Body of pancreas (tissue), 4 donors: ENCODE data around the gene CFAP69. TPM values are rescaled to one million over a fixed set of nuclear protein-coding genes. Genes with fewer than 3 reads are reported as not detected.
"Not testable (repeated sequence)": the region's sequence is repeated elsewhere in the genome, so short reads cannot be mapped to it uniquely, and the experiment has no call there.

Source experiments
- ATAC-seq: fragments of 150-250 bp; one replicate; pipeline ENCODE4 v1.9.1; 2016
- DNase-seq, 4 donors: peaks; one replicate each; pipeline ENCODE4 v3.0.0-alpha.2; 2019
- H3K27ac ChIP-seq, 4 donors: fragments of 200-600 bp; sonication (generic); 1 replicate in 3 of 4; 2 replicates in 1 of 4; pipeline versions ENCODE4 v1.5.1 to v1.6.1; 2016 to 2019; ENCODE audit warnings: mild to moderate bottlenecking in 1 of 4, mixed read lengths in 1 of 4, moderate library complexity in 1 of 4
- H3K27me3 ChIP-seq, 2 donors: fragments of 200-600 bp; sonication (generic); one replicate each; pipeline ENCODE4 v1.6.0; 2016; ENCODE audit warnings: mild to moderate bottlenecking in 1 of 2
- H3K36me3 ChIP-seq, 2 donors: fragments of 200-600 bp; sonication (generic); replicated peaks in 1 of 2; 2 replicates each; pipeline ENCODE4 v1.5.1; 2016; ENCODE audit warnings: low read depth in 2 of 2; ENCODE audit not compliant: insufficient read depth in 1 of 2
- H3K4me1 ChIP-seq: fragments of 200-600 bp; sonication (generic); one replicate; pipeline ENCODE4 v1.6.0; 2016
- H3K4me3 ChIP-seq, 2 donors: fragments of 200-600 bp; sonication (generic); 1 replicate in 1 of 2; 2 replicates in 1 of 2; pipeline ENCODE4 v1.5.1; 2016 to 2019
- H3K9me3 ChIP-seq, 3 donors: fragments of 200-600 bp; sonication (generic); 1 replicate in 2 of 3; 2 replicates in 1 of 3; pipeline ENCODE4 v1.5.1; 2016
- POLR2A ChIP-seq, 3 donors: fragments of 450-650 bp; IDR thresholded peaks; one replicate each; pipeline ENCODE4 v1.6.1; 2016; ENCODE audit warnings: antibody characterized with exemption in 3 of 3, mild to moderate bottlenecking in 2 of 3
- WGBS, 2 donors: methylation state at CpG; one replicate each; pipeline ENCODE4 v1.1.5; 2017; 5-methylcytosine and 5-hydroxymethylcytosine counted together
- intact Hi-C: fragments of 100-400 bp; cut with DNase I; formaldehyde crosslinking; loops from one replicate; pipeline ENCODE4 v1.15.1; 2023
- total RNA-seq, 2 donors: library from RNA; depleted of rRNA; stranded (reverse); fragments of >200 nt; gene quantifications; one replicate each; pipeline ENCODE4 v1.1.0, GENCODE V29; 2016
- TF ChIP-seq, protein P1 (sequence below), 7 experiments: fragments of 450-650 bp in 4 of 7; fragments of 200-600 bp in 3 of 7; sonication (generic) in 3 of 7; IDR thresholded peaks; one replicate each; pipeline ENCODE4 v1.5.1; 2016 to 2019; ENCODE audit warnings: antibody characterized with exemption in 7 of 7

CFAP69 gene
- total RNA-seq, 2 donors from 2014 or later = 16.6 to 26.4 TPM

DNA sequence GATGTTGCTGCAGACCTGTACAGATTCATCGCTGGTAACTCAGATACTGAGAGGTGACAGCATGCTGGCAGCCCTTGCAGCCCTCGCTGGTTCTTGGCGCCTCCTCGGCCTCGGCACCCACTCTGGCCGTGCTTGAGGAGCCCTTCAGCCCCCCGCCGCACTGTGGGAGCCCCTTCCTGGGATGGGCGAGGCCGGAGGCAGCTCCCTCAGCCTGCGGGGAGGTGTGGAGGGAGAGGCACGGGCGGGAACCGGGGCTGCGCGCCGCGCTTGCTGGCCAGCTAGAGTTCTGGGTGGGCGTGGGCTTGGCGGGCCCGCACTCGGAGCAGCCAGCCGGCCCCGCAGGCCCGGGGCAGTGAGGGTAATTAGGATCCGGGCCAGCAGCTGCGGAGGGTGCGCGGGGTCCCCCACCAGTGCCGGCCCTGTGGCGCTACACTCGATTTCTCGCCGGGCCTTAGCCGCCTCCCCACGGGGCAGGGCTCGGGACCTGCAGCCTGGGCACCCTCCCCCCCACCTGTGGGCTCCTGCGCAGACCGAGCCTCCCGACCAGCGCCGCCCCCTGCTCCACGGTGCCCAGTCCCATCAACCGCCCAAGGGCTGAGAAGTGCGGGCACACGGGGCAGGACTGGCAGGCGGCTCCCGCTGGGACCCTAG lies 89.3 kb downstream of the CFAP69 start:
- Histone ChIP-seq H3K27ac (no peak overlapping the region), H3K4me3 (no peak overlapping the region), H3K9me3 (no peaks in the 10 kb centered on the region), H3K36me3 (no peaks in the 10 kb centered on the region), H3K4me1 (no peaks in the 10 kb centered on the region), H3K27me3 (no peaks in the 10 kb centered on the region)
- intact Hi-C loops = no loop called here
- TF ChIP-seq POLR2A (IDR thresholded peaks at IDR 0.05) = no peak
- TF ChIP-seq, protein P1, sequence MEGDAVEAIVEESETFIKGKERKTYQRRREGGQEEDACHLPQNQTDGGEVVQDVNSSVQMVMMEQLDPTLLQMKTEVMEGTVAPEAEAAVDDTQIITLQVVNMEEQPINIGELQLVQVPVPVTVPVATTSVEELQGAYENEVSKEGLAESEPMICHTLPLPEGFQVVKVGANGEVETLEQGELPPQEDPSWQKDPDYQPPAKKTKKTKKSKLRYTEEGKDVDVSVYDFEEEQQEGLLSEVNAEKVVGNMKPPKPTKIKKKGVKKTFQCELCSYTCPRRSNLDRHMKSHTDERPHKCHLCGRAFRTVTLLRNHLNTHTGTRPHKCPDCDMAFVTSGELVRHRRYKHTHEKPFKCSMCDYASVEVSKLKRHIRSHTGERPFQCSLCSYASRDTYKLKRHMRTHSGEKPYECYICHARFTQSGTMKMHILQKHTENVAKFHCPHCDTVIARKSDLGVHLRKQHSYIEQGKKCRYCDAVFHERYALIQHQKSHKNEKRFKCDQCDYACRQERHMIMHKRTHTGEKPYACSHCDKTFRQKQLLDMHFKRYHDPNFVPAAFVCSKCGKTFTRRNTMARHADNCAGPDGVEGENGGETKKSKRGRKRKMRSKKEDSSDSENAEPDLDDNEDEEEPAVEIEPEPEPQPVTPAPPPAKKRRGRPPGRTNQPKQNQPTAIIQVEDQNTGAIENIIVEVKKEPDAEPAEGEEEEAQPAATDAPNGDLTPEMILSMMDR (IDR thresholded peaks at IDR 0.05) = no peak
- ATAC-seq (no peak), DNase-seq (no peak)
- 94 to 95% methylated on average over 12 to 34 of the region's 48 CpGs for WGBS, 2 donors

DNA sequence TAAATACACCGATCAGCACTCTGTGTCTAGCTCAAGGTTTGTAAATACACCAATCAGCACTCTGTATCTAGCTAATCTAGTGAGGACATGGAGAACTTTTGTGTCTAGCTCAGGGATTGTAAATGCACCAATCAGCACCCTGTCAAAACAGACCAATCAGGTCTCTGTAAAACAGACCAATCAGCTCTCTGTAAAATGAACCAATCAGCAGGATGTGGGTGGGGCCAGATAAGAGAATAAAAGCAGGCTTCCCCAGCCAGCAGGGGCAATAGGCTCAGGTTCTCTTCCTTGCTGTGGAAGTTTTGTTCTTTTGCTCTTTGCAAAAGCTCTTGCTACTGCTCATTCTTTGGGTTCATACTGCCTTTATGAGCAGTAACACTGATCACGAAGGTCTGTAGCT lies 90.0 kb downstream of the CFAP69 start:
- DNase-seq, intact Hi-C loops, H3K4me1 ChIP-seq, H3K27me3 ChIP-seq, H3K9me3 ChIP-seq, ATAC-seq, H3K4me3 ChIP-seq, H3K36me3 ChIP-seq, H3K27ac ChIP-seq: not testable (repeated sequence)
- WGBS, 2 donors = 78 to 80% methylated on average over 1 to 2 of the region's 2 CpGs

DNA sequence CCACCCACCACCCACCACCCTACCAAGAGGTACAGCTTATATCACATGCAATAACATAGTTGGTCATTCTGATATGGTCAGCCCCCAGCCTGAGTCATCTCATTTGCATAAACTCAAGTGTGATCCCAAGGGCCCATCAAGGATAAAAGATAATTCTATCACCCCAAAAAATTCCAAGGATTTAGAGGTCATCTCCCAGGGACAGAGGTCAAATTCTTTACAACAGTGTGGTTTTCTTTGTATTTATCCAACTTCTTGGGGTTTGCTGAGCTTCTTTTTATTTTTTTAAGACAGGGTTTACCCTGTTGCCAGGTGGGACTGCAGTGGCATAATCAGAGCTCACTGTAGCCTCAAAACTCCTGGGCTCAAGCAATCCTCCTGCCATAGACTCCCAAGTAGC lies 92.1 kb downstream of the CFAP69 start:
- ATAC-seq = no peak
- H3K4me3 ChIP-seq = no peak overlapping the region
- intact Hi-C loops = no loop called here
- no peak for DNase-seq
- no peaks in the 10 kb centered on the region for H3K27me3 ChIP-seq
- TF ChIP-seq, protein P1 (IDR thresholded peaks at IDR 0.05) = no peak
- no peak for TF ChIP-seq POLR2A (IDR thresholded peaks at IDR 0.05)
- no peaks in the 10 kb centered on the region for H3K4me1 ChIP-seq
- H3K36me3 ChIP-seq = no peaks in the 10 kb centered on the region
- no peaks in the 10 kb centered on the region for H3K9me3 ChIP-seq
- no peak overlapping the region for H3K27ac ChIP-seq

DNA sequence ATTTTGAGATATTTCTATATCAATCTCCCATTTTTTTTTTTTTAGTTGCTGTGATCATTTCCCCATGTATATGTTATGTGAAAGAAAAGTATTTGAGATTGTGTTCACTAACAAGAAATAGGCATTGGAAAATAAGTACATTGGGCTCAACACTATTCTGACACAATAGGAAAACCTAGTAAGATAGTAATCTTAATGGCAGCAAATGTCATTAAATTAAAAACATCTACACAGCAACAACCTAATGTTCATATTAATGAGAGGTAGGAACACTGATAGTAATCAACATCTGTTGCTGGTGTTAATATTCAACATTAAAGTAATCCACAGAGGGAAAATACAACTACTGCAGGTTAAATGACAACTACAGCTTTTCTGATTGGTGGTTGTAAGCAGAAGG lies 100.0 kb downstream of the CFAP69 start:
- intact Hi-C loops = loop anchor here (10.0 kb wide), 1 partner anchor 60 kb away; the partner anchor contains the start of gene CLDN12
- Histone ChIP-seq H3K27me3 (no peaks in the 10 kb centered on the region), H3K36me3 (no peaks in the 10 kb centered on the region), H3K9me3 (no peaks in the 10 kb centered on the region), H3K4me1 (peaks cover 16% of the 10 kb centered on the region), H3K4me3 (no peak overlapping the region), H3K27ac (no peak overlapping the region)
- ATAC-seq = no peak
- no peak for TF ChIP-seq POLR2A (IDR thresholded peaks at IDR 0.05)
- TF ChIP-seq, protein P1 (IDR thresholded peaks at IDR 0.05) = no peak
- DNase-seq = no peak

DNA sequence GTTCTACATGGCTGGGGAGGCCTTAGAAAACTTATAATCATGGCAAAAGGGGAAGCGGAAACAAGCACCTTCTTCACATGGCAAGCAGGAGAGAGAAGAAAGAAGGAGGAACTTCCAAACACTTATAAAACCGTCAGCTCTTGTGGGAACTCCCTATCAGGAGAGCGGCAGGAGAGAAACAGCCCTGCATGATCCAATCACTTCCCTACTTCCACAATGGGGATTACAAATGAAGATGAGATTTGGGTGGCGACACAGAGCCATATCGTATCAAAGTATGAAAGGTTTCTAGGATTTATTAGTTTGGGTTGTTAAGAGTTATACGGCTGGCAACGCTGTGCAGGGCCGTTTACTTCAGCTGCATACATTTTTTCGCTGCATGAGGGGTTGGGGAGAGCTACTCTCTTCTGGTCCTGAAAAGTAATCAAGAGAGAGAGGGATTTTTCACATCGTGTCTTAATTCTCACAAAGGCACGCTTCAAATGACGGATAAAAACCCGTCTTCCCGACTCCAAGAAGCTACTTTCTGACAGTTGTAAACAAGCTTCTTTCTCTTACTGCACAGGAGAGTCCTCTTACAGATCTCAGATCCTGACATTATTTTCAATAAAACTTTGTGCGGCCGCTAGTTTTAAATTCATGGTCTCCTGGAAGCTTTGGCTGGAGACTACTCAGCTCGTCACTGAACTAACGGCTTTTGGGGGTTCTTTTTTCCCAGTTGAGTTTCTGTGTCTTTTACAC lies 100.8 kb downstream of the CFAP69 start:
- no peak for TF ChIP-seq POLR2A (IDR thresholded peaks at IDR 0.05)
- TF ChIP-seq, protein P1 (IDR thresholded peaks at IDR 0.05) = no peak
- DNase-seq (peak in 2 of 4 donors; percentile 9 to 18), ATAC-seq (peak; percentile 37)
- Histone ChIP-seq H3K36me3 (no peaks in the 10 kb centered on the region), H3K4me1 (peaks cover 18% of the 10 kb centered on the region), H3K4me3 (peak overlapping the region; percentile 40 to 84), H3K27ac (peak overlapping the region in 3 of 4 donors; percentile 75 to 91 (median 87)), H3K9me3 (no peaks in the 10 kb centered on the region), H3K27me3 (no peaks in the 10 kb centered on the region)
- intact Hi-C loops = loop anchor here (10.0 kb wide), 1 partner anchor 59 kb away; the partner anchor contains the start of gene CLDN12
- 4 to 5% methylated on average over 18 of the region's 18 CpGs for WGBS, 2 donors
